Measurements from ENCODE around the gene SPTLC1. TPM values are rescaled to one million over a fixed set of nuclear protein-coding genes. Genes with fewer than 3 reads are reported as not detected.
"Not testable (repeated sequence)": the region's sequence is repeated elsewhere in the genome, so short reads cannot be mapped to it uniquely, and the experiment has no call there.

Gene SPTLC1, protein sequence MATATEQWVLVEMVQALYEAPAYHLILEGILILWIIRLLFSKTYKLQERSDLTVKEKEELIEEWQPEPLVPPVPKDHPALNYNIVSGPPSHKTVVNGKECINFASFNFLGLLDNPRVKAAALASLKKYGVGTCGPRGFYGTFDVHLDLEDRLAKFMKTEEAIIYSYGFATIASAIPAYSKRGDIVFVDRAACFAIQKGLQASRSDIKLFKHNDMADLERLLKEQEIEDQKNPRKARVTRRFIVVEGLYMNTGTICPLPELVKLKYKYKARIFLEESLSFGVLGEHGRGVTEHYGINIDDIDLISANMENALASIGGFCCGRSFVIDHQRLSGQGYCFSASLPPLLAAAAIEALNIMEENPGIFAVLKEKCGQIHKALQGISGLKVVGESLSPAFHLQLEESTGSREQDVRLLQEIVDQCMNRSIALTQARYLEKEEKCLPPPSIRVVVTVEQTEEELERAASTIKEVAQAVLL
- 92.3 and 94.6 TPM in 2 replicates for total RNA-seq (2014; rRNA removed; shearing (Covaris generic))

DNA sequence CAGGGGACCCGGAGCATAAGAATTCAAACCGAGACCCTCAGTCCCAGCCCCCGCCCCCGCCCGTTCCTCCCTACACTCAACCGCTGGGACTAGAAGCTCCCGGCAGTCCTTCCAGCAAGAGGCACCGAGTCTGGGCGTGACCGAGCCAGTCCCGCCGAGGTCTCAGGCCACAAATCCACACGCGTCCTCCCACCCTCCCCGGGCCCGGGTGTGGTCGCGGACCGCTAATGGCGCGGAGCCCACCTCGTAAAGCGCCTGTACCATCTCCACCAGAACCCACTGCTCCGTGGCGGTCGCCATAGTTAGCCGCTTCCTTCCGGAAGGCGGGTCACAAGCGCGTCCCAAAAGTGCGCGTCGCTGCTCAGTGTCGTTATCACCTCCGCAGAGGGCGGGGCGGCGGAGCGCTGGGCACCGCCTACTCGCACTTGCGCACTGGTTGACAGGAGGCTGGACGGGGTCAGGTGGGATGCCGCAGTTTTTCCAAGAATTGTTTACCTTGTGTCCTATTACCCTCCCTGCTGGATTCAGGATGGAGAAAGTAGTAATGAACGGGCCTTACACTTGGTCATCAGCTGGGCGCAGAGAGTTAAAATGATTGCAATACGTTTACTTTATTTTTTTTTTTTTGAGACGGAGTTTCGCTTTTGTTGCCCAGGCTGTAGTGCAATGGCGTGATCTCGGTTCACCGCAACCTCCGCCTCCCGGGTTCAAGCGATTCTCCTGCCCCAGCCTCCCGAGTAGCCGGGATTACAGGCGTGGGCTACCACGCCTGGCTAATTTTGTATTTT lies at the start of gene SPTLC1:
TSS of gene SPTLC1 (minus strand) at position 343 of the 788 bp plus-strand sequence. CDS start at position 300, 43 bp downstream.
- DNase-seq (ENCODE audit: low spot score) = peak; percentile 92

DNA sequence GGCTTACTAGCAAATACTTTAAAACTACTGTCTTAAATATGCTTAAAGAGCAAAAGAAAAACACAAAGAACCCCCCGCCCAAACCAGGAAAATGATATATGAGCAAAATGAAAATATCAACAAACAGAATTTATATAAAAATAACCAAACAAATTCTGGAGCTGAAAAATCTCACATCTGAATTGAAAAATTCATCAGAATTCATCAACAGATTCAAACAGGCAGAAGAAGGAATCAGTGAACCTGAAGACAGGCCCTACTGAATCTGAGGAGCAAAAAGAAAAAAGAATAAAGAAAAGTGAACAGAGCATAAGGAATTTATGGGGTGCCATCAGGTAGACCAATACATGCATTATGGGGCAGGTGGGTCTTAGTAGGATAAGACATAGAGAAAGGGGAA lies 49.8 kb upstream of the SPTLC1 start:
- no peak for DNase-seq (ENCODE audit: low spot score)

DNA sequence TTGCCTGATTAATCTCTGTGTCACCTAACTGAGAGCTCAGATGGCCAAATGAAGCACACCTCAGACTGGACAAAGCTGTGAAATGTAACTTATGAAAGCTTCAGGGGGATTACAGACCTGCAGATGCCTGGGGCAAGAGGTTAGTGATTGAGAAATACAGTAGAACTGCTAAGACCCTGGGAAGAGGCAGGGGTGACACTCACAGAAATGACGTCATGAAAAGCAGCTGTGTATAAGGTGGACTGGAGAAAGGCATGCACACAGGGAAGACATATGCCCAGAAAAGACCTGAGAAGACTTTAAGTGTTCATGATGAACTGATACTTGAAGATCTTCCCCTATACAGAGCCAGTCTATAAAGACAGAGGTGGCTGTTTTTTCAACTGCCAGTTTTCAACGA lies 49.3 kb upstream of the SPTLC1 start:
- DNase-seq (ENCODE audit: low spot score) = no peak

DNA sequence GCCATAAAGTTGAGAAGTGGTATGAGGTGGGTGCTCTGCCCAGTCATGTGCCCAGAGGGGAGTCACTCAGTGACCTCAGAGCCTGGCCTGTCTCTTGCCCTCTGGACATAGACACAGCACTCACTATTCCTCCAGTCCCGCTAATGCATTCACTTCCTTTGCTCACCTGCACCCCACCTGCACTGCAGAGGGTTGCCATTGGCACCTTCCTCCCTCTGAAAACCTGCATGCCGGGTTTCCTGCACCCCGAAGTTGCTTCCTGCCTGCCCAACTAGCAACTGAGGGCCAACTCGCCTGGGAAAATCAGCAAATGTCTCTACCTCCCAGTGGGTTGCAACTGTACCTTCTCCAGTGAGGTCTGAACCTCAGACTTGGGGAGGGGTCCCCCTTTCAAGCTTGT lies 48.1 kb upstream of the SPTLC1 start:
- no peak for DNase-seq (ENCODE audit: low spot score)

DNA sequence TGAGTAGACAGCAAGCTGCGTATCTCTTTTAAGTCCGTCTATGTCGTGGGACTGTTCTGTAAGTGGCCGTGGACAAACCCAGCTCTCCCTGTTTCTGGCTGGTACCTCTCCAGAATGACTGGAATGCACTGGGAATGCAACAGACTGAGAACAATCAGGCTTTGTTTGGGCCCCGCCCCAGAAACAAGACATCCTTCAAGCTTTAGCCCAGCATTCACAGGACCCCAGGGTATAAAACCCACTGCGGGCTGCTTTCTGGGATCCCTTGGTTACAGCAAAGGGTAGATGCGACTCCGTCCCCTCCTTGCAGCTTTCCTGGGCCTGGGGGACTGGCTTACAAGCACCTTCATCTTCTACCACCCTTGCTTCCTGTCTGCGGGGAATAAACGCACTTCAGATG lies 45.6 kb upstream of the SPTLC1 start:
- DNase-seq (ENCODE audit: low spot score) = no peak

DNA sequence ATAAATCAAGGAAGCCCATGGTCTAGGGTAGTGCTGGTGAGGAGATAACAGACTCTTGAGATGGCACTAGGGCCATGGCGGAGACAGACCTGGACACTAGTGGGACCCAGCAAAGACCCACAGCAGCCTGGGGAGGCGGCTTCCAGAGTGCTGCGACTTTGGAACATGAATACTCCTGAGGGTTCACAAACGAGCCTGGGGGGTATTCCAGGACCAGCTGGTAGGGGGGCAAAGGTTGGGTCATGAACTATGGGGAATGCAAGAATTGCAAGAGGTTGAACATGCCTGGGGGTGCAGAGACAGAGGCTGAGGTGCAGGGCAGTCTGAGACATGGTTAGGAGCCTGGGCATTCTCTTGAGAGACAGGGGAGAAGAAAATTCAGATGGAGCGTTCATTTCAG lies 43.8 kb upstream of the SPTLC1 start:
- DNase-seq (ENCODE audit: low spot score) = no peak

DNA sequence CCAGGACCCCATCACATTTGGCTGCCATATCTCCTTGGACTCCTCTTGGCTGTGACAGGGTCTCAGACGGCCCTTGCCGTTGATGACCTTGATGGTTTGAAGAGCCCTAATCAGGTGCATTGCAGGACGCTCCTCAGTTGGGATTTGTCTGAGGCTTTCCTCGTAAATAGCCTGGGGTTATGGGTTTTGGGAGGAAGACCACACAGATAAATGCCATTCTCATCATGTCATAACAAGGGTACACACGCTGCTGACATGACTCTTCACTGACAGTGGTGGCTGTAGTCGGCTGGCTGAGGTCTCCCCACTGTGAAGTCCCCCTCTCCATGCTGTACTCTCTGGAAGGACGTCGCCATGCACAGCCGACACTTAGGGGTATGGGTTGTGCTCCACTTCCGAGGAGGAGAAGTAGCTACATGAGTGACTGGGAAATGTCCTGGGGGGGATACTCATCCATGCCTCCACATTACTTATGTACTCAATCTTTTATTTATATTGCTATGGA lies 42.9 kb upstream of the SPTLC1 start:
- DNase-seq (ENCODE audit: low spot score) = no peak

DNA sequence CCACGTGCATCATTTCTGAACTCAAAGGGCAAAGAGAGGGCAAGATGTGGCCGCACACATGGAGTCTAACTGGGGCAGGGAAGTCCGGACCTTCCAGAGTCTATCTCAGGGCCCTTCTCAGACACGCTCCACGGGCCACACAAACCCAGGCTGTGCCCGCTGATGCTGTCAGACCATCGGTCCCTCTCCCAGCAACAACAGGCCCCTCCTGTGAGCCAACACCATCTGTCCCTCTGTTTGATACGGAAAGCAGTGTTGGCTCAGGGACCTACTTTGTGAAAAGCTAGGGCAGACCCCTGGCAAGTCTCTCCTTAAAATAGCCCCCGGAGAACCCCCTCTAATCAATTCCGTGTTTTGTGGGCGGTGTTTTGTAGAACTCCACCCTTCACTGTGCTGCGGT lies 40.5 kb upstream of the SPTLC1 start:
- not testable (repeated sequence) for DNase-seq (ENCODE audit: low spot score)

DNA sequence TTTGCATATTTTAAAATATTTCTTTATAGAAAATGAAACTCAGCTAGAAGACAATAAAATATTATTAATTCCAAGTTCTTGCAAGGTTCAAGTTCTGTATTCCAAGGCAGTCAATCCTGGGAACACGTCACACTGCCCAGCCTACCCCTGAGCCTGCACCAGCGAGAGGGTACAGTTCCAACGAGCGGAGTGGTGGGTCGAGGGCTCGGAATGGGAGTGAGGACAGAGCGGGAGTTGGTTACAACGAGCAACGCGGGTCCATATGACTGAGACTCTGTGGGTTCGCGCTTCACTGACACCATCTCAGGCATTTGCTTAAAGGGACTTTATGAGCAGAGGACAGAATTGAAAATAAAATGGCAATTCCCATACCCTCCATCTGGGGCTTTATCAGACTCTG lies 40.0 kb upstream of the SPTLC1 start:
- no peak for DNase-seq (ENCODE audit: low spot score)

DNA sequence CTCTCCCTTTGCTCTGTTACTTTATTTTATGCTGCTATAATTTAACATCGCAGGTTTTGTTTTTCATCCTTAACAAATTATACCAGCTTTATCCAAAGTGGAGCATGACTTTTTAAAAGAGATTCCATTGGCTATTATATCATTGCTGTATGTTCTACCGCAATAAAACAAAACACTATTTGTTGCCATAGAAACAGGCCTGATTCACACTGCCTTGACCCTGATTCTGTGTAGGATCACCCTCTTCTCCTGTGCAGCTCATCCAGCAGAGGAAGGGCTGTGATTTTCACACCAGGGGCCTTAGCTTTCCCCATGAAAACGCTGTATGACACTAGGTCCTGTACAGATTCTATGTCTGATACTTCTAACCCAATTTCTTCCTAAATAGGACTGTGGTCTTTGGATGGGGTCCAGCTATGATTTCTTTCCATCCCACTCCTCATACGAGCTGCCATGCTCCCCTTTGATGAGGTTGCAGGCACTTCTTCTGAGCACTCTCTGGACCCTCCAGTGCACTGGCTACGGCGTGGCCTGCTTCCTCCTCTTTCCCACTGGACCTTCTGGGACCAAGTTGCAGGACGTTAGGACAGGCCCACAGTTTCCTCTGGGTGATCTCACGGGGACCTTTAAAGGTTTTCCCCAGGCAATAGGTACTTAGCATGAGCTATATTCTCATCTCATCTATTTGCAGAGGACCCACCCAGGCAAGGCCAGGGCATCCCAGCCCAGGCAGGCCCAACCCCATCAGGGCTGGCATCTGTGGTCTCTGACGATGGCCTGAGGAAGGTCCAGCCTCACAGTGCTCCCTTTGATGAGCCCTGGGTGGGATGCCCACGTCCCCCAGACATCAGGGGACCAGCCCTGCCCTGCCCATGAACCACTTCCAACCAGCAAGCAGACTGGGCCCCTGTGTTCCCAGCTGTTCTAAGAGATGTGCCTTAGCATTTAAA lies 38.5 kb upstream of the SPTLC1 start:
- peak; percentile 23 for DNase-seq (ENCODE audit: low spot score)

DNA sequence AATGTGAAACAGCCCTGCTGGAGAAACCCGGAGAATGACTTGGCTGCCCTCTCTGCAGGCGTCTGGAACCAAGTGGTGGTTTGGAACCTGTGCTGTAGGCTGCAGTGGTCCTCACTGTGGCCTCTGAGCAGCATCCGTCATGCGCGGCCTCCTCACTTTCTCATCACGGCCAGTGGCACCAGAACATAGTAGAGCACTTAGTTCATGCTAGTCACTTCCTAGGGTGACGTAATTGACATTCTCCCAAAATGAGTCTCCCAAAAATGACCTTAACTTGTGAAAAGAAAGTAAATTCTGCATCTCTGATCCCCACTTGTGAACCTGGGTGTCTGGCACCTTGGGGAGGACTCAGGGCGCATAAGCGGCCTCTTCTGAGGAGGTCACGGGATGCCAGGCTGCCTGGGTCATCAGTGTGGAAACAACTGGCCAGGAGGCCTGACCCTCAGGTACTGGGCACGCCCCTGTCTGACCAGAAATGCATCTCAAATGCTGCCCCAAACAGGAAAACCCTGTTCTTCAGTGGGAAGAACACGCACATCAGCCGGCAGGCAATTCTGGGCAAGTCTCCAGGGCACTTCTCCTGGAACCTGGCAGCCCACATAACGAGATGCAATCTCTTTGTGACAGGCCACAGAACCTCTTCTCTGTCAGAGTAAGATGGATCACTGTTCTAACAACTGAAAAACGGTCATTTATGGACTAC lies 36.6 kb upstream of the SPTLC1 start:
- peak; percentile 59 for DNase-seq (ENCODE audit: low spot score)

DNA sequence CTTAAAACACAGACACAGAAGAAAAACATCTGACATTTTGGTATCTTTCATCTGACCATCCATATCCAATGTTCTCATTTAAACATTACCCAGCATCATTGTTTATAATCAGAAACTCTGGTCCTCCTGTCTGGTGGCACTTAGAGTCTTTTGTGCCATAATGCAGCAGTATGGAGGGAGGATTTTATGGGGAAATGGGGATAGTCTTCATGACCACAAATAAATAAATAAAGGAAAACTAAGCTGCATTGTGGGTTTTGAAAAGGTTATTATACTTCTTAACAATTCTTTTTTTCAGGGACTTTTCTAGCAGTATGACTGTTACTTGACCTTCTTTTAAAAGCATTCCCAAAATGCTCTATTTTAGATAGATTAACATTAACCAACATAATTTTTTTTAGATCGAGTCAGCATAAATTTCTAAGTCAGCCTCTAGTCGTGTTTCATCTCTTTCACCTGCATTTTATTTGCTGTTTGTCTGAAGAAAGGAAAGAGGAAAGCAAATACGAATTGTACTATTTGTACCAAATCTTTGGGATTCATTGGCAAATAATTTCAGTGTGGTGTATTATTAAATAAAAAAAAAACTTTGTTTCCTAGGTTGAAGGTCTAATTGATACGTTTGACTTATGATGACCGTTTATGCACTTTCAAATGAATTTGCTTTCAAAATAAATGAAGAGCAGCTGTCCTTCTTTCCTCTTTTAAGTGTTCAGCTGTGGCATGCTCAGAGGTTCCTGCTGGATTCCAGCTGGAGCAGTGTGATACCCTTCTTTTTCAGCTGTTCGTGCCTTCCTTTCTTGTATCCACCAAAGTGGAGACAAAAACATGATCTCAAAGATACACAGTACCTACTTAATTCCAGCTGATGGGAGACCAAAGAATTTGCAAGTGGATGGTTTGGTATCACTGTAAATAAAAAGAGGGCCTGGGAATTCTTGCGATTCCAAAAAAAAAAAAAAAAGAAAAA lies 35.6 kb upstream of the SPTLC1 start:
- DNase-seq (ENCODE audit: low spot score) = peak; percentile 58

DNA sequence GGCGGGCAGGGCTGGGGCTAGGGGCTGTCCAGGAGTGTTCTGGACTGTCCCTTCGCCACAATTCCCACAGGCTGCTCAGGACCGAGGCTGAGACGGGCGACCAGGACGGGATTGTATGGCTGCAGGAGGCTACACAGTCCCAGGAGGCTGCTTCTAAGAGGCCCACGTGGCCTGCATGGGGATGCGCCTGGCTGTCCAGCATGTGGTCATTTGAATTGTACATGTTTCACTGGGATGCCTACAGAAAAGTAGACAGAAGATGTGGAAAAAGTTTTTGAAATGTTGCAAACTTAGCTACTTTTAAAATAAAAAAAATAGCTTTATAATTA lies 32.6 kb upstream of the SPTLC1 start:
- DNase-seq (ENCODE audit: low spot score) = no peak

DNA sequence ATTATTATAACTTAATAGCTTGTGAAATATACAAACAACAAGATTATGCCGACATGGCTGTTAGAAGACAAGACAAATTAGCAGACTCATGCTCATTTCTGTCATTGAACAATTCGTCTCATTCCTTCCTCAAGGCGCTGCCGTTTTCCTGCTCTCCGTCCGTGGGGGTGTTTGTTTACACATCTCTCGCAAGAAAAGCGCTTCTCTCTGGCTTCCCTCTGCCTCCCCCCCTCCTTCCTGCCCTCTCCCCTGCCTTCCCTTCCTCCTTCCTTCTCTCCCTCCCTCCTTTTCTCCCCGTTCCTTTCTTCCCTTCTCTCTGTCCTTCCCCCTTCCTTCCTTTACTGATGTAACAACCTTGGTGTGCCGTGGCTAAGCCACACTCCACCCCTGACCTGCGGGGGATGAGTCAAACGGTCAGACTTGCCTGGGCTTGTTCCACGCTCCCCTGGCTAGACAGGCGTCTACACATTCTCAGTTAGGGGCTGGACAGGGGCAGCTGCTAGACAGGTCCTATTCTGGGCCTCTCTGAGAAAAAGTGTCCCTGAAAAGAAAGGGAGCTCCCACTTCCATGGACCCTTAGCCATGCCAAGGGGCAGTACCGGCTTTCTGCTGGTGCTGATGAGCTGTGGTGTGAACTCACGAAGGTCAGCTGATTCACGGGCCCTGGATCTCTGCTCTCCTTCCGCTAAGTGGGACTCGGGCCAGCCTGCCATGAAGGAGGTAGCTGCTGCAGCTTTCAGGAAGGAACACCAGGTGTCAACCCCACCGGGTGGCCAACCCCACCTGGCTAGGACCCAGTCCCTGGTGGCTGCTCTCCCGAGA lies 32.0 kb upstream of the SPTLC1 start:
- DNase-seq (ENCODE audit: low spot score) = peak; percentile 84

DNA sequence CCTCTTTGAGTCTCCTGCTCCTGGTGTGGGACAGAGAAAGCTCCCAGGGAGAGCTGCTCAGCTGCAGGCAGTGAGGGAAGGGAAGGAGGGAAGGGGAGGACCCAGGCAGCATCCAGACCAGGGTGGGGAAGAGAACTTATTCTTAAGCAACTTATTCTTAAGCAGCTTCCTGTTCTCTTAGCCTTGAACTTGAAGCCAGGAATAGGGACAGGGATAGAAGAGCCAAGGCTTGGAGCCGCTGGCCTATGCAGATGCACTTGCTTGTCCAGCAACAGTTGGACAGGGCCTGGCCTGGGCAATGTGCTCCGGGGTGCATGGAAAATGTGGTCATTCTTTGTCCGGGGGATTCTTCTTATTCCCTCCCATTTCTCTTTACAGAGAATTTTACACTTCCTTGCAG lies 31.4 kb upstream of the SPTLC1 start:
- no peak for DNase-seq (ENCODE audit: low spot score)

DNA sequence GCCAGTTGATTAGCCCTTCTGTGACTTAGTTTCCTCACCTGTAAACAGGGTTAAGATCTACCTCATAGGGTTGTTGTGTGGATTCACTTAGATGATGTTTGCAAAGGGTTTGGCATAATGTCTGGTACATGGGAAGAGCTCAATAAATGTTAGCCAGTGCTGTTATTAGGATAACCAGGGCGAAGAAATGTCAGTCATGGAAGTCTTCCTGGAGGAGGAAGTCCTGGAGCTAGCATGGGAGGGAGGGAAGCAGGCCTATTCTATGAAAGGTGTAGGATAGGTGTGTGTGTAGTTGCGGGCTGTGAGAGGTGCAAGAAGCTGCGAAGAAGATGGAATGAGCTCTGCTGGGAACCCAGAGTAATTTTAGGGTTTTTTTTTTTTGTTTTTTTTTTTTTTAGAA lies 30.6 kb upstream of the SPTLC1 start:
- DNase-seq (ENCODE audit: low spot score) = not testable (repeated sequence)

DNA sequence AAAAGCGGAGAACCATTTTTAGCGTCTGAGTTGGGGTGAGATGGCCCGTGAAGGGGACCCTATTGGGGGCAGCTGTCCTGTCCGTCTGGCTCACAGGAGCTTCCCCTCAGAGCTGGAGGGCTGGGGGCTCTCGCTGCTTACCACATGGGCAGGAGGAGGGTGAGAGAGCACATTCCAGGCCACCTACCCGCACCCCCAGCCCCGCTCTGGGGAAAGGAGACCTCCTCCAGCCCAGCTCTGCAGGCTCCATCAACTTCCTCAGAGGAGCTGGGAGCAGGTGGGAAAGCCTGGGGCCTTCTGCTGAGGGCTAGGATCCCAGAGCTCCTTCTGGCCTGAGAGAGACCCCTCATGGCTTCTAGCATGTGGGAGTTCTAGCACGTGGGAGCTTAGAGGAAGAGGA lies 27.1 kb upstream of the SPTLC1 start:
- no peak for DNase-seq (ENCODE audit: low spot score)

DNA sequence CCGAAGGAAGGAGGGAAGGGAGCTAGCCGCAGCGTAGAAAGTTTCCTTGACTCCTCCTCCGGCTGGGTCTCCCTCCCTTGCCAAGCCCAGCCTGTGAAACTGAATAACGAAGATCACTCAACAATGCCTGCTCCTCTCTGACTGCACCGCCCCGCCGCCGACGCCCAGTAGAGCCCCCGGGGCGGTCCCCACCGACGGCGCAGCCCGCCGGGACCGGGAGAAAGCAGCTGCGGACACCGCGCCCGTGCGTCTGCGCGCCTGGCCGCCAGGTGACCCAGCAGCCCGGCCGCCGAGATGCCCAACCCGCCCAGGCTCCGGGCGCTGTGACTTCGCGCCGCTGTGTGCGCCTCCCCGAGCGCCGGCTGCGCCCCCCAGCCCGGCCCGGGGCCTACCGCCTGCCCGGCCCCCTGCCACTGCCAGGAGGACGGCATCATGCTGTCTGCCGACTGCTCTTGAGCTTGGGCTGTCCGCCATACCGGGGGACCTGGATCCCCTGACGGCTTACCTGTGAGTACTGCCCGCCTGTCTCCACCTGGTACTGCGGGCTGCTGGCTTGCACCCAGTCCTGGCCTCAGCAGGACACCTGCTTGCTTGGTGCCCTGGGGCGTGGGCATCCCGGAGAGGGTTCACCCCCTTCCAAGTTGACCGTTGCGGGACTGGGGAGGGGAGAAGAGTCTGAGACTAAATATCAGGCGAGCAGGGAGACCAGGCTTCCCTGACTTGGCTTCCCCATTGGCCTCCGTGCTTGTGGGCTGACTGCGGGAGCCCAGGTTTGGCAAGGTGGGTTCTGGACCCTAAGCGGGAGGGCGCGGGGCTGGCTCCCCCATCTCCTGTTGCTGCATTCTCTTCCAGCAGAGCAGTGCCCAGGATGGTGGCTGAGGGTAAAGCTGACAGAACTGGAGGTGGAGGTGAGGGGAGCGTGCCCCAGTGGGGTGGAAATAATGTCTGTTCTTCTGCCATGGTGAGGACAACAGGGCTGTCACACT lies 26.2 kb upstream of the SPTLC1 start:
- no peak for DNase-seq (ENCODE audit: low spot score)
